ENCODE measurements around the gene PTHLH. TPM values are rescaled to one million over a fixed set of nuclear protein-coding genes. Genes with fewer than 3 reads are reported as not detected.

The PTHLH gene
- total RNA-seq, 3 donors from 2014 or later (not counting 1 experiment from before 2014, with no cell fraction given) = not detected

GRCh38 chr12:27967551-27968054 is 4.9 kb downstream of the PTHLH start:
- peaks cover 0 to 5% of the 10 kb centered on the region in 2 donors for H3K9me3 Mint-ChIP-seq
- no peak overlapping the region for H3K27ac Mint-ChIP-seq
- no CpG with 5 or more reads among the region's 2 CpGs for WGBS (ENCODE audit: insufficient coverage)

GRCh38 chr12:27966870-27967269 is 5.7 kb downstream of the PTHLH start:
- no peak overlapping the region for H3K4me3 ChIP-seq (ENCODE audit: low read length)
- H3K9me3 ChIP-seq (ENCODE audit: control insufficient read depth, insufficient read depth, low read length) = no peaks in the 10 kb centered on the region
- H3K27ac Mint-ChIP-seq = no peak overlapping the region
- DNase-seq (no peak), ATAC-seq (no peak)
- H3K4me3 Mint-ChIP-seq = no peak overlapping the region
- WGBS (ENCODE audit: insufficient coverage) = 49% methylated on average over 2 of the region's 2 CpGs
- intact Hi-C loops (cut with micrococcal nuclease) = no loop called here
- peaks cover 40 to 85% of the 10 kb centered on the region in 2 donors for H3K27me3 Mint-ChIP-seq (ENCODE audit: low read depth in 2 of 2)
- peaks cover 7 to 12% of the 10 kb centered on the region in 2 donors for H3K4me1 Mint-ChIP-seq
- H3K9me3 Mint-ChIP-seq = peaks cover 0 to 5% of the 10 kb centered on the region in 2 donors
- H3K36me3 ChIP-seq (ENCODE audit: control insufficient read depth, insufficient read depth, low read length) = no peaks in the 10 kb centered on the region
- TF ChIP-seq CTCF (IDR thresholded peaks at IDR 0.05) = no peak
- H3K27me3 ChIP-seq (ENCODE audit: control insufficient read depth, insufficient read depth, low read length) = peaks cover 45% of the 10 kb centered on the region
- H3K27ac ChIP-seq (ENCODE audit: low read length) = no peak overlapping the region
- H3K36me3 Mint-ChIP-seq = peaks cover 5% of the 10 kb centered on the region
- peaks cover 12% of the 10 kb centered on the region for H3K4me1 ChIP-seq (ENCODE audit: control insufficient read depth, insufficient read depth, low read length)

More at GRCh38 chr12:27967551-27968054, 4.9 kb downstream of the PTHLH start:
- Mint-ChIP-seq H3K4me3 (no peak overlapping the region), H3K36me3 (peaks cover 5% of the 10 kb centered on the region), H3K4me1 (peaks cover 7 to 12% of the 10 kb centered on the region in 2 donors), H3K27me3 (ENCODE audit: low read depth in 2 of 2) (peaks cover 44 to 84% of the 10 kb centered on the region in 2 donors)
- Histone ChIP-seq H3K36me3 (ENCODE audit: control insufficient read depth, insufficient read depth, low read length) (no peaks in the 10 kb centered on the region), H3K9me3 (ENCODE audit: control insufficient read depth, insufficient read depth, low read length) (no peaks in the 10 kb centered on the region), H3K27me3 (ENCODE audit: control insufficient read depth, insufficient read depth, low read length) (peaks cover 45% of the 10 kb centered on the region), H3K4me1 (ENCODE audit: control insufficient read depth, insufficient read depth, low read length) (peaks cover 12% of the 10 kb centered on the region), H3K27ac (ENCODE audit: low read length) (no peak overlapping the region), H3K4me3 (ENCODE audit: low read length) (no peak overlapping the region)
- no peak for DNase-seq
- TF ChIP-seq CTCF (IDR thresholded peaks at IDR 0.05) = no peak
- intact Hi-C loops (cut with micrococcal nuclease) = no loop called here
- no peak for ATAC-seq

- no peak overlapping the region for H3K27ac ChIP-seq (ENCODE audit: low read length)
- H3K9me3 ChIP-seq (ENCODE audit: control insufficient read depth, insufficient read depth, low read length) = no peaks in the 10 kb centered on the region
- H3K36me3 ChIP-seq (ENCODE audit: control insufficient read depth, insufficient read depth, low read length) = no peaks in the 10 kb centered on the region
- peaks cover 32 to 76% of the 10 kb centered on the region in 2 donors for H3K27me3 Mint-ChIP-seq (ENCODE audit: low read depth in 2 of 2)
- H3K4me1 ChIP-seq (ENCODE audit: control insufficient read depth, insufficient read depth, low read length) = peaks cover 12% of the 10 kb centered on the region
- ATAC-seq (no peak), DNase-seq (no peak)
- peaks cover 42% of the 10 kb centered on the region for H3K27me3 ChIP-seq (ENCODE audit: control insufficient read depth, insufficient read depth, low read length)
- peaks cover 5% of the 10 kb centered on the region for H3K36me3 Mint-ChIP-seq
- WGBS (ENCODE audit: insufficient coverage) = 88% methylated on average over 1 of the region's 2 CpGs
- H3K4me3 ChIP-seq (ENCODE audit: low read length) = no peak overlapping the region
- intact Hi-C loops (cut with micrococcal nuclease) = no loop called here
- no peak overlapping the region for H3K4me3 Mint-ChIP-seq
- no peak for TF ChIP-seq CTCF (IDR thresholded peaks at IDR 0.05)
- H3K27ac Mint-ChIP-seq = no peak overlapping the region
- peaks cover 7 to 12% of the 10 kb centered on the region in 2 donors for H3K4me1 Mint-ChIP-seq
- H3K9me3 Mint-ChIP-seq = peaks cover 0 to 5% of the 10 kb centered on the region in 2 donors
These were observed 6.6 kb downstream of the PTHLH start for GRCh38 chr12:27965966-27966365.

- no CpG with 5 or more reads among the region's 1 CpG for WGBS (ENCODE audit: insufficient coverage)
These were observed 7.1 kb downstream of the PTHLH start for GRCh38 chr12:27965411-27965810.

More at GRCh38 chr12:27965411-27965810, 7.1 kb downstream of the PTHLH start:
- Mint-ChIP-seq H3K36me3 (peaks cover 5% of the 10 kb centered on the region), H3K4me3 (no peak overlapping the region), H3K9me3 (peaks cover 0 to 5% of the 10 kb centered on the region in 2 donors), H3K27ac (no peak overlapping the region), H3K27me3 (ENCODE audit: low read depth in 2 of 2) (peaks cover 29 to 73% of the 10 kb centered on the region in 2 donors), H3K4me1 (peaks cover 7 to 12% of the 10 kb centered on the region in 2 donors)
- intact Hi-C loops (cut with micrococcal nuclease) = no loop called here
- H3K4me1 ChIP-seq (ENCODE audit: control insufficient read depth, insufficient read depth, low read length) = peaks cover 12% of the 10 kb centered on the region
- no peaks in the 10 kb centered on the region for H3K36me3 ChIP-seq (ENCODE audit: control insufficient read depth, insufficient read depth, low read length)
- TF ChIP-seq CTCF (IDR thresholded peaks at IDR 0.05) = no peak
- ATAC-seq = no peak
- no peaks in the 10 kb centered on the region for H3K9me3 ChIP-seq (ENCODE audit: control insufficient read depth, insufficient read depth, low read length)
- H3K4me3 ChIP-seq (ENCODE audit: low read length) = no peak overlapping the region
- peaks cover 40% of the 10 kb centered on the region for H3K27me3 ChIP-seq (ENCODE audit: control insufficient read depth, insufficient read depth, low read length)
- no peak for DNase-seq
- H3K27ac ChIP-seq (ENCODE audit: low read length) = no peak overlapping the region
